ENCODE results near the gene URB1. TPM values are rescaled to one million over a fixed set of nuclear protein-coding genes. Genes with fewer than 3 reads are reported as not detected.
"Not testable (repeated sequence)": the region's sequence is repeated elsewhere in the genome, so short reads cannot be mapped to it uniquely, and the experiment has no call there.

Gene URB1
- polyA plus RNA-seq, 6 donors from 2014 or later, result 1.3 to 4.9 (median 3.2) TPM

- peaks cover 25 to 26% of the 10 kb centered on the region in 2 donors for H3K36me3 Mint-ChIP-seq
Measured at GRCh38 chr21:32378956-32379355, 13.9 kb downstream of the URB1 start.

DNA sequence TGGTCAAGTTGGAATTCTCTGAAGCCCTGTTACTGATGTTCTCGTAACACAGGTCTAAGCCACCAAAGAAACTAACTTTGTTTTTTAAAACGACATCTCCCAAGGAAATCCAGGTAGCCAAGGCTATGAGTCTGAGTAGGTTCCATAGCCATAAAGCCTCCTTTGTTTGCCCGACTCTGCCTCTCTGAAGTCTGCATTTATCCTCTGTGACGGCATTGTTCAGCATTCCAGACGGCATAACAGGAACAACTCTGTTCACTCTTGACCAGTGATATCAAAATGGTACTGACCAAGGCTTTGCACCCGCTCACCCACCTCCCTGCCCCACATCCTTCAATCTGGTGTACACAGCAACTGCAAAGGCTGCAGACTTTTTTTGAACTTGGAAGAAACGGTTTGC lies 14.8 kb downstream of the URB1 start:
- Mint-ChIP-seq H3K36me3 (peaks cover 15 to 26% of the 10 kb centered on the region in 2 donors), H3K4me3 (no peak overlapping the region), H3K27ac (no peak overlapping the region), H3K9me3 (no peaks in the 10 kb centered on the region), H3K27me3 (no peaks in the 10 kb centered on the region), H3K4me1 (peaks cover 0 to 6% (median 0%) of the 10 kb centered on the region in 3 donors)
- DNase-seq (no peak), ATAC-seq (ENCODE audit: low read depth in 2 of 2) (no peak)

More at GRCh38 chr21:32378956-32379355, 13.9 kb downstream of the URB1 start:
- H3K27me3 Mint-ChIP-seq, result no peaks in the 10 kb centered on the region
- H3K9me3 Mint-ChIP-seq, result no peaks in the 10 kb centered on the region
- no peak for ATAC-seq (ENCODE audit: low read depth in 2 of 2)
- peaks cover 0 to 6% (median 0%) of the 10 kb centered on the region in 3 donors for H3K4me1 Mint-ChIP-seq
- H3K27ac Mint-ChIP-seq, result no peak overlapping the region
- H3K4me3 Mint-ChIP-seq, result no peak overlapping the region
- no peak for DNase-seq

DNA sequence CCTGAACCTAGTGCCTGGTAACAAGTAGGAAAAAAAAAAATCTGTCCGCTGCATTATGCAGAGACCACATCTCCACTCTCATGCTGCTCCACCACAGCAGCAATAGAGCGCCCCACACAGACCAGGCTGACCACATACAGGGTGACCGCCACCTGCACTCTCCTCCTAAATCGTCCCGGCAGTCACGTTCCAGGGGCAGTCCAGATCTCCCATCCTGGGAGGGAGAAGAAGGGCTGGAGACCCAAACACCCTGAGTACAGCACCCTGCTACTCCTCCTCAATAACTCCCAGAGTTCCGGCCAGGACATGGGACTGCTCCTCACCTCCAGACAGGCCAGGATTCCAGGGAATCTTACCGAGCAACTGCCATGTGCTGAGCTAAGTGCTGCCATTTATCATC lies 15.3 kb downstream of the URB1 start:
- no peak overlapping the region for H3K27ac Mint-ChIP-seq
- peaks cover 0 to 6% (median 0%) of the 10 kb centered on the region in 3 donors for H3K4me1 Mint-ChIP-seq
- peaks cover 15 to 29% of the 10 kb centered on the region in 2 donors for H3K36me3 Mint-ChIP-seq

DNA sequence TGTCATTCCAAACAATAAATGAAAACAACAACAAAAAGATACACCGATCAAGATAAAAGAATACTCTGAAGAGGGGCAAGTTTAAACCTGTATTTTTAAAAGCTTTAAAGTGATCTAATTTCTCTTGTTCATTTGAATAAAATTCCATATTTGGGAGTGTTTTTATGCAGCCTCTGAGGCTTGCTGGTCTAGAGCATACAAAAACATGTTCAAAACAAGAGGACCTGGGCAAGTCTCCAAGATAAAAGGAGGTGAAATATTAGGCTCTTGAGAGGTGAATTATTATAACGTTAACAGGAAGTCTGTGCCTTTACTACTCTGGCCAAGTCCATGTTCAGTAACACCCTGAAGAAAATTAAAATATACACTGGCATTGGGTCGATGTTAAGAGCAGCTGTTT lies 20.1 kb downstream of the URB1 start:
- no peak for DNase-seq
- Mint-ChIP-seq H3K27me3 (no peaks in the 10 kb centered on the region), H3K27ac (no peak overlapping the region), H3K4me3 (no peak overlapping the region), H3K9me3 (no peaks in the 10 kb centered on the region), H3K4me1 (no peaks in the 10 kb centered on the region), H3K36me3 (peaks cover 16 to 42% of the 10 kb centered on the region in 2 donors)
- no peak for ATAC-seq (ENCODE audit: low read depth in 2 of 2)

More for the DNA sequence above, 15.3 kb downstream of the URB1 start:
- Mint-ChIP-seq H3K4me3 (no peak overlapping the region), H3K27me3 (no peaks in the 10 kb centered on the region), H3K9me3 (no peaks in the 10 kb centered on the region)
- DNase-seq (no peak), ATAC-seq (ENCODE audit: low read depth in 2 of 2) (no peak)

DNA sequence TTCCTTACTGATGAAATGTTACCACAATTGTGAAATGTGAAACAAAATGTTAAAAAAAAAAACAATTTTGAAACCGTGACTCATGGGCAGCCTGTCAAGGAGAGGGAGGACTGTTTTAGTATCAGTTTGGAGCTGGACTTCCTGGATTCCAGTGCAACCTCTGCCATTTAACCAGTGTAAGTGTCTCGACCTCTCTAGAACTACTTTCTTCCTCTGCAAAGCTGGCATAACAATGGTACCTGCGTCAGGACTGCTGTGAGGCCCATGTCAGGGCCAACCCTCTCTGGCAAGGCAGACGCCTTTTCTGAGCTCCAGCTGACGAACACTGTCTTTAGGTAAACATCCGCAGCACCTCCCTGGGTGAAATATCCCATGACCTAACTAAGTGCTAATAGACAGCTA lies 20.9 kb downstream of the URB1 start:
- Mint-ChIP-seq H3K4me3 (no peak overlapping the region), H3K9me3 (no peaks in the 10 kb centered on the region), H3K4me1 (no peaks in the 10 kb centered on the region), H3K27me3 (no peaks in the 10 kb centered on the region), H3K27ac (peak overlapping the region in 1 of 6 donors; percentile 74), H3K36me3 (peaks cover 16 to 47% of the 10 kb centered on the region in 2 donors)
- ATAC-seq (ENCODE audit: low read depth in 2 of 2) (no peak), DNase-seq (no peak)

DNA sequence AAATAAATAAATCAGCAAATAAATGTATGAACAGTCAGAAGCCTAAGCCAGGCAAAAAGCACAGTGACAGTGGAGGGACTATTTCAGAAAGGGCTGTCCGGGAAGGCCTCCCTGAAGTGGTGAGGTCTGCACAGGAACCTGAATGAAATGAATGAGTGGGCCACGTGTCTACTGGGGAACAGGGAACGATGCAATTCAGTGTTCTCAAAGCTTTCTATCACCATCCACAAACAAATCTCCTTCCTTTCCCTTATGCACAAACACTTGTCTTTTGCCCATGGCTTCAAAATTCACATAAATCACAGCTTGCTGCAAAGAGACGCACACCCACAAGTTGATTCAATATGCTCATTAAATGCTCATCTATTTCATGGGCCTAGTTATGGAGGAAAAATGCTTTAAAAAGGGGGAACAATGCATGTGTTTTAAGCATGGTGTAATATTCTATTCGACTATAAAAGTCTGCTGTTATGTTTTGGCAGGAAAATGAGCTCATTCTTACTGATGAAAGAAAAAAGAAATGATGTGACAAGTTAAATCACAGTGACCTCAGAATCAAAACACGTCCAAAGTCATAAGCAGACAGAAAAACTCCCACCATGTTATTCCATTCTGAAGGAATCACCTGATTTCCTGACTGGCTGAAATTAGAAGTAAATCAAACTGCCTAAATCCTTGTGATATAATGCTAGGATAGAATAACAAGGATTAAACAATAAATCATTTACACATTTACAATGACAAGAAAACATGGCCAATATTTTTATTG lies 21.6 kb downstream of the URB1 start:
- no peak for DNase-seq
- Mint-ChIP-seq H3K9me3 (no peaks in the 10 kb centered on the region), H3K4me3 (no peak overlapping the region), H3K4me1 (no peaks in the 10 kb centered on the region), H3K36me3 (peaks cover 16 to 47% of the 10 kb centered on the region in 2 donors), H3K27ac (no peak overlapping the region), H3K27me3 (no peaks in the 10 kb centered on the region)
- ATAC-seq (ENCODE audit: low read depth in 2 of 2), result no peak

- not testable (repeated sequence) for H3K4me1 Mint-ChIP-seq; H3K27me3 Mint-ChIP-seq; ATAC-seq (ENCODE audit: low read depth in 2 of 2); H3K9me3 Mint-ChIP-seq; H3K4me3 Mint-ChIP-seq; DNase-seq
- Mint-ChIP-seq H3K27ac (peak overlapping the region in 1 of 6 donors; percentile 54), H3K36me3 (peaks cover 30 to 57% of the 10 kb centered on the region in 2 donors)
Measured at GRCh38 chr21:32368961-32369360, 23.9 kb downstream of the URB1 start.

DNA sequence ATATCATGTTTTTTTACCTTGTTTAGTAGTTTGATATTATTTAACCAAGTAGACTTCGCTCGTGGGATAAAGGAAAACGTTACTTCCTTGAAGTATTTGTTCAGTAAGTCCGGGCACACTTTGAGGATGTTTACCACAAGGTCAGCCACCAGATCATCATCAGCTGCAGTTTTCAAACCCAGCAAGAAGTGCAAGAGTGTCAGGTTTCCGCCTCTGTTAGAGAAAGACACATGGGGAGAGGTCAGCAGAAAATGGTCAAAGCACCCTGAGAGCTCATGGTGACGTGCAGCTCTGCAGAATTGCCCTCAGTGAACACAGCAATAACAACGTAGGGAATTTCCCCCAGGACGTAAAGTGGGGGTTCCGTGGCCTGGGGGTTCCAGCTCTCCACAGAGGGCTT lies 24.4 kb downstream of the URB1 start:
- Mint-ChIP-seq H3K36me3 (peaks cover 31 to 57% of the 10 kb centered on the region in 2 donors), H3K9me3 (no peaks in the 10 kb centered on the region), H3K27ac (peak overlapping the region in 2 of 6 donors; percentile 2 to 27), H3K4me3 (no peak overlapping the region), H3K4me1 (no peaks in the 10 kb centered on the region), H3K27me3 (no peaks in the 10 kb centered on the region)
- DNase-seq (no peak), ATAC-seq (ENCODE audit: low read depth in 2 of 2) (no peak)

DNA sequence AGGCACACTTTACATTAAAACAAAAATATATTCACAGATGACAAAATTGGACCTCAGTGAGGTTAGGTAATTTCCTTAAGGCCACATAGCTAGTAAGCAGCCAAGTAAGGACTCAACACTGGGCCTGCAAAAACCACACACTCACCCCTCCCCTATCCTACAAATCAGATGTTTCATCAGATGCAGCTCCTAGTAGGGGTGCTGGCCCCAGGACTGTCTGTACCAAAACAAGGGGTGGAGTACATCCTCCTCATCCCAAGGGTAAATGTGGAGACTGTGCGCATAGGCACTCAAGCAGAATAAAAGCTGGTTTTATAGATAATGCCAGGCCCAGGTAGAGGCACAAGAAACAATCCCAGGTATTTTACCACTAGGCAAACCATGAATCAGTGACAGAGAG lies 25.7 kb downstream of the URB1 start:
- no peak for DNase-seq
- no peaks in the 10 kb centered on the region for H3K9me3 Mint-ChIP-seq
- H3K27ac Mint-ChIP-seq, result no peak overlapping the region
- H3K4me1 Mint-ChIP-seq, result no peaks in the 10 kb centered on the region
- peaks cover 40 to 54% of the 10 kb centered on the region in 2 donors for H3K36me3 Mint-ChIP-seq
- H3K27me3 Mint-ChIP-seq, result no peaks in the 10 kb centered on the region
- no peak for ATAC-seq (ENCODE audit: low read depth in 2 of 2)
- no peak overlapping the region for H3K4me3 Mint-ChIP-seq

DNA sequence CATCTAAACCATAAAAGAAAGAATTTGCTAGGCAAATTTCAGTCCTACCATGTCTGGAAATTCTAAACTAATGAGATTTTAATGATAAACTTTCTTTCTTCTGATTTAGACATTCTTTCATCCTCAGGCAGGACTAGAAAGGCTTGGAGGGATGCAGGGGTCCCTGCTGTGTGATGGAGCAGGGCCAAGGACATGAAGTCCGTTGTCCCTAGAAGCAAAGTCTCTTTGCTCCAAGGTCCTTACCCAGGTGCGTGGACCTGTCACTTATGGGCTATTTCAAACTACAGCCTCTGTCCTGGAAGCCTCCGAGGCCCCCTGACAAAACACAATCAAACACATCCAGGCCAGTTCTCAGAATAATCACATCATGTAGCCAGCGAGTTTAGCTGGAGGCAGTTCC lies 26.6 kb downstream of the URB1 start:
- Mint-ChIP-seq H3K9me3 (no peaks in the 10 kb centered on the region), H3K27me3 (no peaks in the 10 kb centered on the region), H3K27ac (peak overlapping the region in 1 of 6 donors; percentile 15), H3K4me3 (no peak overlapping the region), H3K36me3 (peaks cover 44 to 54% of the 10 kb centered on the region in 2 donors), H3K4me1 (peaks cover 0 to 5% (median 4%) of the 10 kb centered on the region in 3 donors)
- DNase-seq (no peak), ATAC-seq (ENCODE audit: low read depth in 2 of 2) (no peak)

DNA sequence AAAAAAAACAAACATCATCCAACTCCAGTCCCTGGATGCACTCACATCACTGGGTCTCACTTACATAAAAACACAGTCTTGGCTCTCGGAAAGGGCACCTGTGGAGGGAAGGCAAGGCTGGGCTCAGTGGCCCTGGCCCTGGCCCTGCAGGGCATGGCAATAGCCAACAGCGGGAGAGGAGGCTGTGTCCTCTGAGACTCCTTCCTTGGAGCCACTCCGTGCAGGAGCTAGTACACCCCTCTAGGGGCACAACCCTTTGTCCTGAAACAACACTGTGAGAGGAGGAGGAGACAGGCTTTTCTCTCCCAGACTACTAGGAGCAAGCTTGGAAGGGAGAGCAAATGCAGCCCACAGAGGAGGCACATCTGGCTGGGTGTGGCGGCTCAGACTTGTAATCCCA lies 28.0 kb downstream of the URB1 start:
- H3K27ac Mint-ChIP-seq, result no peak overlapping the region
- H3K36me3 Mint-ChIP-seq, result peaks cover 46 to 57% of the 10 kb centered on the region in 2 donors
- DNase-seq (no peak), ATAC-seq (ENCODE audit: low read depth in 2 of 2) (no peak)
- peaks cover 0 to 5% (median 4%) of the 10 kb centered on the region in 3 donors for H3K4me1 Mint-ChIP-seq
- no peaks in the 10 kb centered on the region for H3K9me3 Mint-ChIP-seq
- no peaks in the 10 kb centered on the region for H3K27me3 Mint-ChIP-seq
- H3K4me3 Mint-ChIP-seq, result no peak overlapping the region

DNA sequence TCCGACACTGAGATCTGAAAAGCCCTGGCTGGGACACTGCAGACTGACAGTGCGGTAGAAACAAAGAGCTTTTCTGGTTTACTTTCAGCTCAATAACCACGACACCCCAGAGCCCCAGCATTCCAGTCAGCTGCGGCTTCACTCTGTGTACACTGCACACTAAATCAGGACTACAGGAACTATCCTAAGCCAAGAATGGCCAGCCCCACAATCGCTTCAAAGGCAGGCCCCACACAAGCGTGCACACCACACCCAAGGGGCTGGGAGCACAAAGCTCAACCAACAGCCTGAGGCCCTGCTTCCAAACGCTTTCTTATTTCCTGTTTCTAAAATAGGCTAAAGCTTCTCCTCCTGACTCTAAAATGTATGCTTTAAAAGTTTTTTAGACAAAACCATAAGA lies 28.4 kb downstream of the URB1 start:
- Mint-ChIP-seq H3K36me3 (peaks cover 46 to 61% of the 10 kb centered on the region in 2 donors), H3K4me3 (no peak overlapping the region), H3K27me3 (no peaks in the 10 kb centered on the region), H3K9me3 (no peaks in the 10 kb centered on the region), H3K4me1 (peaks cover 0 to 5% (median 4%) of the 10 kb centered on the region in 3 donors), H3K27ac (peak overlapping the region in 1 of 6 donors; percentile 24)
- no peak for ATAC-seq (ENCODE audit: low read depth in 2 of 2)
- no peak for DNase-seq

DNA sequence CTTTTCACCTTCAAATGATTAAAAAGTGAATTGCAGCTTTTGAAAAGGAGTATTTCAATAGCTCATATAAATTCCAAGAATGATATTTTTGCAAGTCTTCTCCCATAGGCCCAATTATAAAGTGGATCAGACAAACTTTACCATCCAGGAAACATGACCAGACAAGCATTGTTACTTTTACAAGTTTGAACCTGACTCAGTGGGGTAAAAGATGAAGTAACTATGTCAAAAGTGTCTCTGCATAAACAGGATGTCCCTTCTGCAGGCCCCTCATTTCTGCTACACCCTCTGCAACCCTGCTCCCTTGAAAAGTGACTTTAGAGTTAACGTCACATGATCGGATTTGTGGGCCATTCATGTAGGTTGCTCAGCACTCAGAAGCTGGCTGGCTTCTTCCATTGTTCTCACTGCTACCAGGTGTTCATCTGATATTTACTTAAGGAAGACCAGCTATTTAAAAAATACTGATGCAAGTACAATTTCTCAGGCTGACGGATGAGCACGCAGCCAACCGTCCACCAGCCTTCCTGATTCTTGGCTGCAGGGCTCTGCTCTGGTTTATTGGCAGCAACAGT lies 32.3 kb downstream of the URB1 start:
- H3K4me3 Mint-ChIP-seq, result no peak overlapping the region
- H3K4me1 Mint-ChIP-seq, result peaks cover 0 to 5% (median 4%) of the 10 kb centered on the region in 3 donors
- H3K27ac Mint-ChIP-seq, result no peak overlapping the region
- no peak for DNase-seq
- no peaks in the 10 kb centered on the region for H3K27me3 Mint-ChIP-seq
- H3K9me3 Mint-ChIP-seq, result no peaks in the 10 kb centered on the region
- ATAC-seq (ENCODE audit: low read depth in 2 of 2), result no peak
- peaks cover 34 to 51% of the 10 kb centered on the region in 2 donors for H3K36me3 Mint-ChIP-seq

- H3K9me3 Mint-ChIP-seq, result no peaks in the 10 kb centered on the region
- DNase-seq (no peak), ATAC-seq (ENCODE audit: low read depth in 2 of 2) (no peak)
- peaks cover 0 to 5% (median 4%) of the 10 kb centered on the region in 3 donors for H3K4me1 Mint-ChIP-seq
- no peak overlapping the region for H3K4me3 Mint-ChIP-seq
- H3K27ac Mint-ChIP-seq, result no peak overlapping the region
- H3K27me3 Mint-ChIP-seq, result no peaks in the 10 kb centered on the region
- H3K36me3 Mint-ChIP-seq, result peaks cover 32 to 55% of the 10 kb centered on the region in 2 donors
Measured at GRCh38 chr21:32359719-32360260, 33.0 kb downstream of the URB1 start.
